HG02840 (cell line): Measurements from ENCODE around the gene KRTAP5-2.
A peak's percentile ranks its signal among the peaks of the same experiment; 100 is the strongest.
"Not testable (repeated sequence)": the region's sequence is repeated elsewhere in the genome, so short reads cannot be mapped to it uniquely, and the experiment has no call there.

Experiments used
- ATAC-seq: cut with Tn5 transposase; IDR thresholded peaks from one replicate; pipeline ENCODE4 v1.9.1; 2021; ENCODE audit warnings: mild to moderate bottlenecking, moderate library complexity, moderate number of reproducible peaks; ENCODE audit not compliant: unreplicated experiment, low FRiP score

KRTAP5-2 gene

GRCh38 chr11:1628506-1629325 lies 30.6 kb upstream of the KRTAP5-2 start:
- no peak for ATAC-seq

GRCh38 chr11:1625541-1625940 lies 27.4 kb upstream of the KRTAP5-2 start:
- no peak for ATAC-seq

GRCh38 chr11:1624621-1625020 lies 26.5 kb upstream of the KRTAP5-2 start:
- ATAC-seq, result no peak

- no peak for ATAC-seq
Observed at GRCh38 chr11:1623716-1624115, 25.6 kb upstream of the KRTAP5-2 start.

- ATAC-seq, result no peak
Observed at GRCh38 chr11:1622086-1622485, 24.0 kb upstream of the KRTAP5-2 start, which contains the start of gene KRTAP5-4. TSS of gene KRTAP5-4 (minus strand) at chr11:1622138. CDS start at chr11:1622093, 45 bp downstream.

- ATAC-seq, result no peak
Observed at GRCh38 chr11:1619449-1619848, 21.4 kb upstream of the KRTAP5-2 start.

GRCh38 chr11:1618231-1618630 lies 20.1 kb upstream of the KRTAP5-2 start:
- ATAC-seq, result no peak

GRCh38 chr11:1608363-1608762 lies 10.3 kb upstream of the KRTAP5-2 start, which contains the start of gene KRTAP5-3:
TSS of gene KRTAP5-3 (minus strand) at chr11:1608463. CDS start at chr11:1608385, 78 bp downstream.
- no peak for ATAC-seq

- ATAC-seq, result not testable (repeated sequence)
Observed at GRCh38 chr11:1607901-1608300, 9.8 kb upstream of the KRTAP5-2 start.

- not testable (repeated sequence) for ATAC-seq
Observed at GRCh38 chr11:1607156-1607845, 9.2 kb upstream of the KRTAP5-2 start.

GRCh38 chr11:1605923-1606322 lies 7.8 kb upstream of the KRTAP5-2 start:
- peak; percentile 62 for ATAC-seq

GRCh38 chr11:1604711-1605110 lies 6.6 kb upstream of the KRTAP5-2 start:
- ATAC-seq, result no peak

- no peak for ATAC-seq
Observed at GRCh38 chr11:1604181-1604580, 6.1 kb upstream of the KRTAP5-2 start.

GRCh38 chr11:1603629-1604028 lies 5.5 kb upstream of the KRTAP5-2 start:
- no peak for ATAC-seq

- ATAC-seq, result not testable (repeated sequence)
Observed at GRCh38 chr11:1601663-1602062, 3.6 kb upstream of the KRTAP5-2 start.

- ATAC-seq, result no peak
Observed at GRCh38 chr11:1600626-1601025, 2.5 kb upstream of the KRTAP5-2 start.

GRCh38 chr11:1598816-1599215 lies 722 bp upstream of the KRTAP5-2 start:
- ATAC-seq, result no peak

GRCh38 chr11:1598406-1598805 lies 312 bp upstream of the KRTAP5-2 start:
- ATAC-seq, result not testable (repeated sequence)

GRCh38 chr11:1597331-1597993 lies 632 bp downstream of the KRTAP5-2 start:
- no peak for ATAC-seq

GRCh38 chr11:1596576-1597121 lies 1.4 kb downstream of the KRTAP5-2 start:
- ATAC-seq, result not testable (repeated sequence)
